HepG2 (cell line): Measurements from ENCODE around the gene CIAO2B. TPM values are rescaled to one million over a fixed set of nuclear protein-coding genes. Genes with fewer than 3 reads are reported as not detected.

Experiments used
- ATAC-seq: fragments of 200-7000 bp; cut with Tn5 transposase; 3 replicates; pipeline ENCODE4 v1.9.1; 2020; ENCODE audit warnings: mild to moderate bottlenecking, moderate library complexity
- BruUV-seq: library from RNA; stranded (reverse); fragments of 400-500 nt; replicated peaks from 2 replicates; lab custom pipeline; 2021; lab: Mats Ljungman, UMichigan
- CTCF ChIA-PET: fragments of 300-600 bp; formaldehyde crosslinking; extraction: SDS; loops from one replicate; lab custom pipeline; 2021; ENCODE audit warnings: low total read pairs, inconsistent platforms, low intra/inter-chr PET ratio; lab: Yijun Ruan, JAX
- POLR2A ChIA-PET: fragments of 350-600 bp; sonication (Branson Sonifier 250); formaldehyde crosslinking; loops from one replicate; lab custom pipeline; 2020; ENCODE audit warnings: antibody characterized with exemption, inconsistent platforms; lab: Yijun Ruan, JAX
- DNase-seq: peaks from one replicate; pipeline ENCODE4 v3.0.0-alpha.2; 2015; ENCODE audit warnings: low spot score
- FAIRE-seq: peaks from 3 replicates; lab custom pipeline; 2011; peaks lifted over from hg19 to GRCh38; lab: Jason Lieb, UNC
- H2AFZ ChIP-seq: one replicate; pipeline ENCODE4 v1.6.1; 2011; ENCODE audit warnings: low read length, inconsistent platforms
- H3K27ac ChIP-seq: fragments of 300-600 bp; 3 replicates; pipeline ENCODE4 v1.8.0; 2011; ENCODE audit warnings: mixed run types, mild to moderate bottlenecking, mixed read lengths, low read length, inconsistent platforms; ENCODE audit not compliant: insufficient read depth; ENCODE audit errors: extremely low read length
- H3K27me3 ChIP-seq, 2 experiments: fragments of 200-600 bp in 1 of 2; 2 replicates in 1 of 2; 3 replicates in 1 of 2; pipeline versions ENCODE4 v1.6.0 to v1.8.0; 2011; ENCODE audit warnings: low read length in 2 of 2, mild to moderate bottlenecking in 2 of 2, moderate library complexity in 2 of 2, inconsistent platforms in 1 of 2; ENCODE audit not compliant: insufficient read depth in 2 of 2, control insufficient read depth in 1 of 2
- H3K36me3 ChIP-seq, 2 experiments: fragments of 200-600 bp in 1 of 2; replicated peaks in 1 of 2; 2 replicates in 1 of 2; 3 replicates in 1 of 2; pipeline versions ENCODE4 v1.5.1 to v1.8.0; 2011; ENCODE audit warnings: low read length in 2 of 2, inconsistent platforms in 1 of 2; ENCODE audit not compliant: insufficient read depth in 2 of 2, control insufficient read depth in 1 of 2
- H3K4me1 ChIP-seq: 2 replicates; pipeline ENCODE4 v1.5.1; 2012; ENCODE audit warnings: low read length, inconsistent platforms; ENCODE audit not compliant: insufficient read depth
- H3K4me2 ChIP-seq: 2 replicates; pipeline ENCODE4 v1.6.0; 2011; ENCODE audit warnings: low read depth, low read length, inconsistent platforms
- H3K4me3 ChIP-seq, 3 experiments: fragments of 200-600 bp in 1 of 3; sonication (generic), shearing (Covaris generic) in 1 of 3; replicated peaks in 1 of 3; 2 replicates each; pipeline ENCODE4 v1.5.1; 2011 to 2016; ENCODE audit warnings: low read length in 3 of 3, inconsistent platforms in 2 of 3, low read depth in 2 of 3, mild to moderate bottlenecking in 2 of 3, control low read depth in 1 of 3, mixed read lengths in 1 of 3; ENCODE audit not compliant: insufficient read depth in 1 of 3
- H3K79me2 ChIP-seq: one replicate; pipeline ENCODE4 v1.6.1; 2011; ENCODE audit warnings: low read length, inconsistent platforms; ENCODE audit not compliant: insufficient read depth
- H3K9ac ChIP-seq: 2 replicates; pipeline ENCODE4 v1.6.0; 2011; ENCODE audit warnings: mild to moderate bottlenecking, low read depth, low read length, inconsistent platforms; ENCODE audit not compliant: insufficient read depth
- H3K9me3 ChIP-seq: 2 replicates; pipeline ENCODE4 v1.5.1; 2012; ENCODE audit warnings: mild to moderate bottlenecking, low read length
- H4K20me1 ChIP-seq: 2 replicates; pipeline ENCODE4 v1.6.0; 2011; ENCODE audit warnings: inconsistent platforms, mild to moderate bottlenecking, low read length, moderate library complexity; ENCODE audit not compliant: insufficient read depth
- ARNT2 ChIP-seq: sonication (generic); formaldehyde crosslinking; IDR thresholded peaks from 2 replicates; pipeline ENCODE4 v1.8.0; 2022; ENCODE audit warnings: mild to moderate bottlenecking, low read depth, missing genetic modification reagents, moderate library complexity
- ATRX ChIP-seq: sonication (generic); formaldehyde crosslinking; IDR thresholded peaks from 2 replicates; pipeline ENCODE4 v1.4.0; 2020; ENCODE audit warnings: missing genetic modification reagents, borderline replicate concordance
- CHCHD3 ChIP-seq: sonication (generic); formaldehyde crosslinking; IDR thresholded peaks from 2 replicates; pipeline ENCODE4 v1.8.0; 2022; ENCODE audit warnings: mild to moderate bottlenecking, missing genetic modification reagents, moderate library complexity
- ELF3 ChIP-seq: IDR thresholded peaks from 2 replicates; pipeline ENCODE4 v1.6.1; 2016; ENCODE audit warnings: missing genetic modification reagents, missing compliant biosample characterization
- GABPA ChIP-seq, 2 experiments: IDR thresholded peaks; 2 replicates each; pipeline ENCODE4 v1.6.1; 2011 to 2016; ENCODE audit warnings: low read depth in 2 of 2, low read length in 1 of 2, missing biosample characterization in 1 of 2, missing genetic modification characterization in 1 of 2
- GATAD2A ChIP-seq: IDR thresholded peaks from 2 replicates; pipeline ENCODE4 v1.6.1; 2016
- HIVEP1 ChIP-seq: sonication (generic); formaldehyde crosslinking; IDR thresholded peaks from 2 replicates; pipeline ENCODE4 v1.4.0; 2020; ENCODE audit warnings: mild to moderate bottlenecking, missing genetic modification reagents
- HMG20A ChIP-seq: IDR thresholded peaks from 2 replicates; pipeline ENCODE4 v1.6.1; 2016; ENCODE audit warnings: borderline replicate concordance
- IKZF1 ChIP-seq: fragments of 450-650 bp; IDR thresholded peaks from 2 replicates; pipeline ENCODE4 v1.7.1; 2016
- KMT2A ChIP-seq: sonication (generic); formaldehyde crosslinking; IDR thresholded peaks from 2 replicates; pipeline ENCODE4 v1.4.0; 2020; ENCODE audit warnings: missing genetic modification reagents
- MTF1 ChIP-seq: sonication (generic); formaldehyde crosslinking; IDR thresholded peaks from 2 replicates; pipeline ENCODE4 v1.5.0; 2020; ENCODE audit warnings: missing genetic modification reagents
- NCOR1 ChIP-seq: fragments of 200-600 bp; sonication (generic); IDR thresholded peaks from 2 replicates; pipeline ENCODE4 v1.7.0; 2017; ENCODE audit warnings: antibody characterized with exemption, low read length, borderline replicate concordance
- PATZ1 ChIP-seq: sonication (generic); formaldehyde crosslinking; IDR thresholded peaks from 2 replicates; pipeline ENCODE4 v1.4.0; 2020; ENCODE audit warnings: missing genetic modification reagents
- PLRG1 ChIP-seq: fragments of 450-650 bp; conservative IDR thresholded peaks from 2 replicates; pipeline ENCODE4 v1.6.1; 2016
- PRMT3 ChIP-seq: sonication (generic); formaldehyde crosslinking; IDR thresholded peaks from 2 replicates; pipeline ENCODE4 v1.8.1; 2022; ENCODE audit warnings: low read depth, mild to moderate bottlenecking, moderate library complexity, missing genetic modification reagents, borderline replicate concordance
- SMYD3 ChIP-seq: sonication (generic); formaldehyde crosslinking; IDR thresholded peaks from 2 replicates; pipeline ENCODE4 v1.8.1; 2023; ENCODE audit warnings: mild to moderate bottlenecking, missing genetic modification reagents
- STAG1 ChIP-seq: sonication (generic); formaldehyde crosslinking; IDR thresholded peaks from 2 replicates; pipeline ENCODE4 v1.4.0; 2020; ENCODE audit warnings: missing genetic modification reagents
- WIZ ChIP-seq: sonication (generic); formaldehyde crosslinking; IDR thresholded peaks from 2 replicates; pipeline ENCODE4 v1.5.1; 2020; ENCODE audit warnings: mild to moderate bottlenecking, missing genetic modification reagents
- ZFP62 ChIP-seq: sonication (generic); formaldehyde crosslinking; IDR thresholded peaks from 2 replicates; pipeline ENCODE4 v1.4.0; 2020; ENCODE audit warnings: missing genetic modification reagents
- ZSCAN12 ChIP-seq: sonication (generic); formaldehyde crosslinking; IDR thresholded peaks from 2 replicates; pipeline ENCODE4 v1.9.0; 2021; ENCODE audit warnings: mild to moderate bottlenecking, missing genetic modification reagents
- WGBS: methylation state at CpG from one replicate; pipeline ENCODE4 v1.1.6; 2017; ENCODE audit warnings: low lambda C conversion rate; 5-methylcytosine and 5-hydroxymethylcytosine counted together
- in situ Hi-C: cut with HindIII; loops from 2 replicates; pipeline ENCODE4 v1.10.0; 2017; ENCODE audit warnings: low pct_unique_long_range_greater_than_20kb; ENCODE audit not compliant: extremely low pct_ligation_motif_present
- intact Hi-C: fragments of 100-400 bp; cut with micrococcal nuclease; formaldehyde crosslinking; loops from one replicate; pipeline ENCODE4 v1.10.0; 2022; ENCODE audit not compliant: unreplicated experiment
- polyA plus RNA-seq, 8 experiments: library from polyadenylated mRNA; depleted of rRNA in 3 of 8; stranded (reverse) in 7 of 8; unstranded in 1 of 8; fragments of >200 nt; fragmentation: Illumina TruSeq in 4 of 8; extraction: Trizol in 4 of 8; gene quantifications; 2 replicates each; pipeline versions ENCODE4 v1.2.1 to v1.2.3, GENCODE V29; 2011 to 2016; ENCODE audit warnings: low read depth in 4 of 8, missing spikeins in 1 of 8, mixed read lengths in 1 of 8; ENCODE audit not compliant: insufficient read depth in 1 of 8
- total RNA-seq, 5 experiments: library from RNA; depleted of rRNA; stranded (reverse); fragments of >200 nt; fragmentation: Illumina TruSeq; extraction: Trizol; gene quantifications; 2 replicates each; pipeline ENCODE4 v1.2.3, GENCODE V29; 2016; ENCODE audit warnings: low read depth in 1 of 5

Gene CIAO2B
- total and polyA plus RNA-seq, 2 of the 13 experiments (the other 11 are each of a cell fraction or from before 2014, with no cell fraction given), result 157 to 293 TPM

DNA sequence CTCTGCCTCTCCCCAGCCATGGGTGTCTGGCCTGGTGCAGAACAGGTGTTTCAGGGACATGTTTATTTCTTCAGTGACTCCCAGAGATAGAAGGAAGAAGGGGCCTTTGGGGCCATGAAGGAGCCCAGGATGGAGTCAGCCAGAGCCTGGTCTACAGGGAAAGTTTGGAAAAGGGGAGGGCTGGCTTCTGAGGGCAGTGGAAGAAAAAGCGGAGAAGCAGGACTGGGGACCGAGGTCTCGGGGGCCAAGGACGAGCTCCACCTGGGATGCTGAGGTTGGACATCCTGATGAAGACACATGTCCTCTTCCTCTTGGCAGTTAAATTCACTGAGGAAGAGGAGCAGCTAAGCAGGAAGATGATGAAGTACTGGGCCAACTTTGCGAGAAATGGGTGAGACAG, 8.8 kb upstream of the CIAO2B start:
- no peak overlapping the region for H3K4me3 ChIP-seq
- intact Hi-C loops, result no loop called here
- BruUV-seq, result no TSS peak
- H3K9ac ChIP-seq, result no peak overlapping the region
- H3K36me3 ChIP-seq, result peaks cover 32 to 60% of the 10 kb centered on the region in 2 experiments
- in situ Hi-C loops, result no loop called here
- H3K4me2 ChIP-seq, result no peak overlapping the region
- WGBS, result 94% methylated on average over 5 of the region's 5 CpGs
- H3K27ac ChIP-seq, result no peak overlapping the region
- CTCF ChIA-PET, result no interaction called here
- H3K4me1 ChIP-seq, result peaks cover 21% of the 10 kb centered on the region
- no peaks in the 10 kb centered on the region for H3K9me3 ChIP-seq
- DNase-seq (no peak), FAIRE-seq (no peak), ATAC-seq (no peak)
- no peaks in the 10 kb centered on the region; the same call in 1 of the 2 replicates for H4K20me1 ChIP-seq
- H3K27me3 ChIP-seq, result peaks cover 0 to under 1% of the 10 kb centered on the region in 2 experiments; a peak in 1 of 5 replicates
- TF ChIP-seq GABPA (IDR thresholded peaks at IDR 0.05; ENCODE audit: low read depth, low read length) (no peak), GABPA (CRISPR knock-in tag; IDR thresholded peaks at IDR 0.05; ENCODE audit: low read depth) (no peak), WIZ (CRISPR knock-in tag) (no peak), ELF3 (CRISPR knock-in tag) (no peak), STAG1 (CRISPR knock-in tag) (no peak), PLRG1 (no peak), PATZ1 (CRISPR knock-in tag) (no peak), ATRX (no peak), IKZF1 (no peak), GATAD2A (CRISPR knock-in tag) (no peak), KMT2A (CRISPR knock-in tag) (no peak), ZSCAN12 (CRISPR knock-in tag) (no peak), ARNT2 (CRISPR knock-in tag) (no peak), PRMT3 (no peak), ZFP62 (CRISPR knock-in tag) (no peak), HMG20A (CRISPR knock-in tag) (no peak), MTF1 (CRISPR knock-in tag) (no peak), CHCHD3 (CRISPR knock-in tag) (no peak), NCOR1 (no peak), SMYD3 (CRISPR knock-in tag) (no peak), HIVEP1 (CRISPR knock-in tag) (no peak)
- no peak overlapping the region for H2AFZ ChIP-seq
- POLR2A ChIA-PET, result interaction anchor here (1.2 to 1.4 kb wide), 2 partner anchors 9 to 37 kb away, joined by 3 read pairs; partner anchors contain the start of gene CIAO2B
- no peaks in the 10 kb centered on the region for H3K79me2 ChIP-seq
